AG09319 (cell line): ENCODE data around the gene MCM9.
"Not testable (repeated sequence)": the region's sequence is repeated elsewhere in the genome, so short reads cannot be mapped to it uniquely, and the experiment has no call there.

Experiments used
- DNase-seq: peaks from one replicate; pipeline ENCODE4 v3.0.0-alpha.2; 2010; ENCODE audit warnings: low read depth; ENCODE audit errors: extremely low read depth
- TF ChIP-seq, protein P1 (sequence below): IDR thresholded peaks from 2 replicates; pipeline ENCODE4 v1.5.1; 2011; ENCODE audit warnings: low read depth, mild to moderate bottlenecking, inconsistent platforms, low read length, moderate library complexity

Gene MCM9

DNA sequence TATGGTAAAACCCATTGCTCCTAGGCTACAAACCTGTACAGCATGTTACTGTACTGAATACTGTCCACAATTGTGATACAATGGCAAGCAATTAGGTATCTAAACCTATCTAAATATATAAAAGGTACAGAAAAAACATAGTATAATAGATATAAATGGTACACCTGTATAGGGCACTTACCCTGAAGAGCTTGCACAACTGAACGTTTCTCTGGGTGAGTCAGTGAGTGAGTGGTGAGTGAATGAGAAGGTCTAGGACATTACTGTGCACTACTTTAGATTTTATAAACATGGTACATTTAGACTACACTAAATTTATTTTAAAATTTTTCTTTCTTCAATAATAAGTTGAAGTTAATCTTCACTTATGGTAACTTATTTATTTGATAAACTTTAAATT lies 163.7 kb downstream of the MCM9 start:
- DNase-seq = no peak
- TF ChIP-seq, protein P1, sequence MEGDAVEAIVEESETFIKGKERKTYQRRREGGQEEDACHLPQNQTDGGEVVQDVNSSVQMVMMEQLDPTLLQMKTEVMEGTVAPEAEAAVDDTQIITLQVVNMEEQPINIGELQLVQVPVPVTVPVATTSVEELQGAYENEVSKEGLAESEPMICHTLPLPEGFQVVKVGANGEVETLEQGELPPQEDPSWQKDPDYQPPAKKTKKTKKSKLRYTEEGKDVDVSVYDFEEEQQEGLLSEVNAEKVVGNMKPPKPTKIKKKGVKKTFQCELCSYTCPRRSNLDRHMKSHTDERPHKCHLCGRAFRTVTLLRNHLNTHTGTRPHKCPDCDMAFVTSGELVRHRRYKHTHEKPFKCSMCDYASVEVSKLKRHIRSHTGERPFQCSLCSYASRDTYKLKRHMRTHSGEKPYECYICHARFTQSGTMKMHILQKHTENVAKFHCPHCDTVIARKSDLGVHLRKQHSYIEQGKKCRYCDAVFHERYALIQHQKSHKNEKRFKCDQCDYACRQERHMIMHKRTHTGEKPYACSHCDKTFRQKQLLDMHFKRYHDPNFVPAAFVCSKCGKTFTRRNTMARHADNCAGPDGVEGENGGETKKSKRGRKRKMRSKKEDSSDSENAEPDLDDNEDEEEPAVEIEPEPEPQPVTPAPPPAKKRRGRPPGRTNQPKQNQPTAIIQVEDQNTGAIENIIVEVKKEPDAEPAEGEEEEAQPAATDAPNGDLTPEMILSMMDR = no peak

DNA sequence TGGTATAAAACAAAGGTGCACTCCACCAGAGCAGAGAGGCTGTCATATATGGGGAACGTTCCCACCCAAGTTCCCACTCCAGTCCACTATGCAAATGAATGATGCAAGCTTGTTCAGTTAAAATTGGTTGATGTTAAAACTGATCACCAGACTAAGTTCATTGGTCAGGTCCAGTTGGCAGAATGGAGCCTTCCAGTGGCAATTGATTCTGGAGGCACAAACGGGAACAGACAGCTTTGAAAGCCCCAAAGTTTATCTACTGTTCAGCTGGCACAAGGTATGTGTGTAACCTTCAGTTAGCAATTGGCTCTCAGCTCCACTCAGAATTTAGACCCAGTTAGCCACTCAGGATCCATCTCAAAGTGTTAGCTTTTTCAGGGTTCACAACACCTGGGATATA lies 164.1 kb downstream of the MCM9 start:
- TF ChIP-seq, protein P1 = no peak
- no peak for DNase-seq

DNA sequence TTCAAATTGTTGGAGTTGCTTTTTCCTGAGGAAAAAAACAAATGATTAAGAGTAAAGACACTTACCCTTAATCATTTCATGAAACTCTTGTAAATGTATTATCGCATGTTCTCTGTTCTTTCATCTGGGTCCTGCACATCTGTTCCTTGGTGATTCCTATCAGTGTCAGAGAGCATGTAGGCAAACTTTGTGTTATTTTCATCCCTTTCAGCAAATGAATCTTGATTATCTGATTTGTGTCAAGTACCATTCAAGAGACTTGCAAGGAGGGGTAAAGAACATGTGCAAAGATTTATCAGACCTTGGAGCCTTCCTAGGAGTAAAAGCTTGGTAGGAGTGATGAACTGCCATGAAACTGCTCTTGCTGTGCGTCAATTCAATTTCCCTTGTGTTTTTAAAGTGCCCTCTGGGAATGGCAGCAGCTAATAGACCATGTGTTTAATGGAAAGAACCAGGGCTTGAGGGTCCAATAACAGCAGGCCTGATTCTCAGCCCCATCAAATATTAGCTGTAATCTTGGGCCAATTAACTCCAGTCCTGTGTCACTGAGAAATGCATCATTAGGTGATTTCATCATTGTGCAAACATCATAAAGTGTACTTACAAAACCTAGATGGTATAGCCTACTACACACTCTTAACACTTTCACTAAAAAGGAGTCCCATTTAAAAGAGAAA lies 164.7 kb downstream of the MCM9 start:
- DNase-seq = no peak
- TF ChIP-seq, protein P1 = no peak

DNA sequence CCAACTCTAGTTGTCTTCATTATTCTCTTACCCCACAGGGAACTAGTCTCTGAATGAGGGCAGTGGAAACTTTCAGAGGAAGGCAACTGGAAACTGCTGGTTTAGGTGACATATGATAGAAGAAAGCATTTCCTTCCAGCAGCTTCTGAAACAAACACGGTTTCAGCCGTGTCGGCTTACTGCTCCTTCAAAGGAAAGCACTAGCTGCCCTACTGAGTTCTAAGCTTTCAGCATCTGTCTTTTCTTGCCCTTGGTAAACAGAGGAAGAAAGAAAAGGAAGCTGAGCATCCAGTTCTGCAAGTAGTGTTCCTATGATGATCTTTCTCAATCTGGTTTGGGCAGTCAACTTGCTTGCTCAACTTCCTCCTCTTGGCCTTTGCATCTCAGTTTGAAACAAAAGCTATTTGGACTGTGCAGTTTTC lies 166.0 kb downstream of the MCM9 start:
- TF ChIP-seq, protein P1 = no peak
- no peak for DNase-seq

DNA sequence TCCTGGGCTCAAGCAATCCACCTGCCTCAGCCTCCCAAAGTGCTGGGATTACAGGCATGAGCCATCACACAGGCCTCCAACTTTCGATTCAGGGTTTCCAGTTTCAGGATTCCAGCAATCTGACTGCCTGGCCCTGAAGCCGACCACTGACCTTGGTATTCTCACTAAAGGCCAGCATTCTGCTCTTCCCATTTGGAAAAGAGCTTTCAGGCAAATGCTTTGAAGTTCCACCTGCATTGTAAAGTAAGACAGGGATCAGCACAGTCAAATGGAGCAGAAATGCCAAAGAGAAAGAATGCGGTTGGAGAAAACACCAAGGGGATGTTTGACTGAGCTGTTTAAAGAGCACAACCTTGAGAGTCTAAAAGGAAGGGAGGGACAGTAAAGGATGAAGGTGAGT lies 166.5 kb downstream of the MCM9 start:
- TF ChIP-seq, protein P1 = no peak
- no peak for DNase-seq

DNA sequence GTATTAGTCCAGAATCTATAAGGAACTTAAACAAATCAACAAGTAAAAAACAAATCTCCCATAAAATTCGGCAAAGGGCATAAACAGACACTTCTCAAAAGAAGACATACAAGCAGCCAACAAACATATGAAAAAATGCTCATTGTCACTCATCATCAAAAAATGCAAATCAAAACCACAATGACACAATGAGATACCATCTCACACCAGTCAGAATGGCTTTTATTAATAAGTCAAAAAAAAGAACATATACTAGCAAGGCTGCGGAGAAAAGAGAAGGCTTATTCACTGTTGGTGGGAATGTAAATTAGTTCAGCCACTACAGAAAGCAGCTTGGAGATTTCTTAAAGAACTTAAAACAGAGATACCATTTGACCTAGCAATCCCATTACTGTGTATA lies 169.6 kb downstream of the MCM9 start:
- not testable (repeated sequence) for DNase-seq

DNA sequence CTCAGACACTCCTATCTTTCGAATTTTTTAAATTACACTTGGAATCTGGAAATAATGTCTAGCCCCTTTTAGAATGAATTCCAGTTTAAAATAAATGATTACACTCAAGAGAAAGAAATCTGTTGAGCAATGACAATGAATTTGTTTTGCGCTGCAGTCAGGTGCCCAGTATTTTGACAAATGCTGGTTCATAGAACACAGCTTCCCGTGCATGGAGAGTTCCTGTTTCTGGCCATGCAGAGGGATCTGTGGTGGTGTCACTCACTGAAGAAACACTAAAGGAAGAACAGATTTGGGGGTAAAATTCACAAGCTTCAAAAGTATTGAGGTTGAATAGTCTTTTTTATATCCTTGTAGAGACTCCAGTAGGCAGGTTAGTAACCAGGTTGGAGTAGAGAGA lies 170.2 kb downstream of the MCM9 start:
- DNase-seq = no peak
- TF ChIP-seq, protein P1 = no peak
